Measurements from ENCODE around the gene MOGAT2. TPM values are rescaled to one million over a fixed set of nuclear protein-coding genes. Genes with fewer than 3 reads are reported as not detected.
"Not testable (repeated sequence)": the region's sequence is repeated elsewhere in the genome, so short reads cannot be mapped to it uniquely, and the experiment has no call there.

Gene MOGAT2
- total and polyA plus RNA-seq, 12 donors, result 0.13 to 0.35 (median 0.20) TPM; not detected in 8

DNA sequence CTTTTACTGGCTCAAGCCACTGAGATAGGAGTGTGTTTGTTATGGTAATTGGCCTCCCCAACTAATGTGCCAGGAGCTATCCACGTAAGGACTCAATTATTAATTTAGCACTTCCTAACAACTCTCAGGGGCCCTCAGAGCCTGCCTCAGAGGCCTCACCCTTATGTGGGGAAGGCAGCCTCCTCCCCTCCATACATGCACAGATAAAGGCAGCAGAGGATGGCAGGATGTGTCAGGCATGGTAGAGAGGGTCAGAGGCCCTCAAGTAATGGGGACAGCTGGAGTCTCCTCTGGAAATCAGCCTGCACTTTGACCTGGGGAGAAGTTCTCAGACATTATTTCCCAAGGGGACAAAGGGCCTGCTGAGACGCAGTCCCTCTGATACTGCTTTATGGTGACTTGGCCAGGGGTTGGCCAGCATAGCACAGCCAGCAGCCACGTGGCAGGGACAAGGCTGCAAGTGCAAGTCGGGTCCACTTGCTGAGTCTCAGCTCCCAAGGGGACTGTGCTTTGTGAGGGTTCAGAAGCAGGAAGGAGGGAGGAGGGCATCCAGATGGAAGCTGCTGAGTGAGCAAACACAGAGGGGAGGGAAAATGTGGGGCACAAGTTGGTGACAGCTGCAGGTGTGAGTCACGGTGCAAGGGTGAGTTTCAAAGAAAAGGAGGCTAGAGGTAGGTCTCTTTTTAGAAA lies 17.0 kb downstream of the MOGAT2 start:
- intact Hi-C loops (cut with DNase I), result no loop called here
- ATAC-seq (peak in 3 of 8 donors; percentile 14 to 29 (median 22)), DNase-seq (no peak)
- Histone ChIP-seq H3K9me3 (no peaks in the 10 kb centered on the region), H3K27me3 (peaks cover 0 to 4% (median 0%) of the 10 kb centered on the region in 7 donors), H3K4me3 (no peak overlapping the region), H3K4me1 (peaks cover 0 to 31% (median 10%) of the 10 kb centered on the region in 9 donors), H3K27ac (peak overlapping the region in 9 of 10 donors; percentile 21 to 87 (median 69)), H3K36me3 (no peaks in the 10 kb centered on the region)
- TF ChIP-seq, protein P1, sequence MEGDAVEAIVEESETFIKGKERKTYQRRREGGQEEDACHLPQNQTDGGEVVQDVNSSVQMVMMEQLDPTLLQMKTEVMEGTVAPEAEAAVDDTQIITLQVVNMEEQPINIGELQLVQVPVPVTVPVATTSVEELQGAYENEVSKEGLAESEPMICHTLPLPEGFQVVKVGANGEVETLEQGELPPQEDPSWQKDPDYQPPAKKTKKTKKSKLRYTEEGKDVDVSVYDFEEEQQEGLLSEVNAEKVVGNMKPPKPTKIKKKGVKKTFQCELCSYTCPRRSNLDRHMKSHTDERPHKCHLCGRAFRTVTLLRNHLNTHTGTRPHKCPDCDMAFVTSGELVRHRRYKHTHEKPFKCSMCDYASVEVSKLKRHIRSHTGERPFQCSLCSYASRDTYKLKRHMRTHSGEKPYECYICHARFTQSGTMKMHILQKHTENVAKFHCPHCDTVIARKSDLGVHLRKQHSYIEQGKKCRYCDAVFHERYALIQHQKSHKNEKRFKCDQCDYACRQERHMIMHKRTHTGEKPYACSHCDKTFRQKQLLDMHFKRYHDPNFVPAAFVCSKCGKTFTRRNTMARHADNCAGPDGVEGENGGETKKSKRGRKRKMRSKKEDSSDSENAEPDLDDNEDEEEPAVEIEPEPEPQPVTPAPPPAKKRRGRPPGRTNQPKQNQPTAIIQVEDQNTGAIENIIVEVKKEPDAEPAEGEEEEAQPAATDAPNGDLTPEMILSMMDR (IDR thresholded peaks at IDR 0.05), result no peak
- 36 to 42% methylated on average over 5 of the region's 5 CpGs for WGBS, 2 donors

DNA sequence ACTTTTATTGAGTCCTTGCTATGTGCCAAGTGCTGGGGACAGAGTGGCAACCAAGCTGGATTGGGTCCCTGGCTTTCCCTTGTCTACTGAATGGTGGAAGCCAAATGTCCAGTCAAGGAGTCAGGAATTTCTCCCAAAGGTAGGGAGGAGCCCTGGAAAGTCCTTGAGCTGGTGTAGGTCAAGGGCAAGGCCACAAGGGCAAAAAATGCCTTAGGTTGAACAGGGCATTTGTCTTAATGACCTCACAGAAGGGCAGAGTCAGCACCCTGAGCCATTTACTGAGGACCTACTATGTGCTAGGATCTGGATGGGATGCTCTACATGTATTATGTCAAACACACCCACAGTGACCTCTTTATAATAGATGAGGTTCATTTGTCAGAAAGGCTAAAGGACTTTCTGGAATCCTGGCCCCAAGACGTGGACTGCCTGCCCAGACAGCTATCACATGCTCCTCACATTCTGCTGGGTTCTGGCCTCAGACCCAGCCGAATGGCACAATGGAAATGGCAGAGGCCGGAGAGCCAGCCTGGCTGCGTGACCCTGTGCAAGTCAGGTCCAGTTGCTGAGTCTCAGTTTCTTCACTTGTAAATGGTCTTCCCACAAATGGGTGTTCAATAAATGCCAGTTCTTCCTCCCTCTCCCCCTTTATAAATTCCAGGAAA lies 17.7 kb downstream of the MOGAT2 start:
- TF ChIP-seq, protein P1 (IDR thresholded peaks at IDR 0.05), result no peak
- Histone ChIP-seq H3K4me1 (peaks cover 0 to 31% (median 10%) of the 10 kb centered on the region in 9 donors), H3K4me3 (no peak overlapping the region), H3K27me3 (peaks cover 0 to 4% (median 0%) of the 10 kb centered on the region in 7 donors), H3K9me3 (no peaks in the 10 kb centered on the region), H3K36me3 (no peaks in the 10 kb centered on the region), H3K27ac (peak overlapping the region in 6 of 10 donors; percentile 4 to 87 (median 53))
- ATAC-seq, result peak in 4 of 8 donors; percentile 22 to 64 (median 40)
- intact Hi-C loops (cut with DNase I), result no loop called here
- no peak for DNase-seq
- 60 to 71% methylated on average over 4 of the region's 4 CpGs for WGBS, 2 donors

DNA sequence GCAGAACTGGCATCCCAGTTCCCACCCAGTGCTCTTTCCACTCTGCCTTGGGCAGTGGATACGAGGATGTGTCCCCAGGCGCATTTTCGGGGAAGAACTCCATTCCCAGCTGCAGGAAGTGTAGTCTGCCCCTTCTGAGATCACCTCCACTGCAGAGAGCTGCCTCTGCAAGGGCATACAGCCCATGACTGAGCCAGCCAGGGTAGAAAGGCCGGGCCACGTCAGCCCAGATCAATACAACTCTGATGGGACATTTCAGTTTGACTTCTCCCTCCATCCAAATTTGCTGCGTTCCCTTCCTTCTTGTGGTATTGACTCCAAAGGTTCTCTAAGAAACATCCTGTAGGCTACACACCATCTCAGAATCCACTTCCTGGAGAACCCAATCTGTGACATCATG lies 19.7 kb downstream of the MOGAT2 start:
- WGBS, 2 donors, result 75 to 86% methylated on average over 6 of the region's 6 CpGs

DNA sequence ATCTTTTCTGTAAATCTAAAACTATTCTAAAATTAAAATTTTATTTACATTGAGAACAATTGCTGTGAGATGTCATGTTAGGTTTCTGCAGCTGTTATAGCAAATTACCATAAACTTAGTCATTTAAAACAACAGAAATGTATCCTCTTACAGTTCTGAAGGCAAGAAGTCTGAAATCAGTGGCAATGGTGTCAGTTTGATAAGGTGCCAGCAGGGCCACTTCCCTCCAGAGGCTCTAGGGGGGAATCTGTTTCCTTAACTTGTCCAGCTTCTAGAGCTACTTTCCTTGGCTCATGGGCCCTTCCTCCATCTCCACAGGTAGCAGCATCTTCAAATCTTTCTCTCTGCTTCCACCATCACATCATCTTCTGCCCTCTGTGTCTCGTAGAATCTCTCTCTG lies 23.0 kb downstream of the MOGAT2 start:
- Histone ChIP-seq H3K27me3 (peaks cover 0 to 9% (median 0%) of the 10 kb centered on the region in 7 donors), H3K4me1 (peaks cover 0 to 27% (median 19%) of the 10 kb centered on the region in 9 donors), H3K9me3 (no peaks in the 10 kb centered on the region), H3K36me3 (no peaks in the 10 kb centered on the region), H3K4me3 (no peak overlapping the region), H3K27ac (no peak overlapping the region)
- DNase-seq (no peak), ATAC-seq (no peak)
- intact Hi-C loops (cut with DNase I), result no loop called here
- 87 to 94% methylated on average over 1 of the region's 1 CpG for WGBS, 2 donors
- TF ChIP-seq, protein P1 (IDR thresholded peaks at IDR 0.05), result no peak

More for the DNA sequence above, 19.7 kb downstream of the MOGAT2 start:
- H3K27ac ChIP-seq, result no peak overlapping the region
- ATAC-seq (no peak), DNase-seq (no peak)
- H3K4me1 ChIP-seq, result peaks cover 0 to 31% (median 10%) of the 10 kb centered on the region in 9 donors
- intact Hi-C loops (cut with DNase I), result no loop called here
- no peaks in the 10 kb centered on the region for H3K9me3 ChIP-seq
- peaks cover 0 to 4% (median 0%) of the 10 kb centered on the region in 7 donors for H3K27me3 ChIP-seq
- TF ChIP-seq, protein P1 (IDR thresholded peaks at IDR 0.05), result no peak
- no peak overlapping the region for H3K4me3 ChIP-seq
- no peaks in the 10 kb centered on the region for H3K36me3 ChIP-seq

DNA sequence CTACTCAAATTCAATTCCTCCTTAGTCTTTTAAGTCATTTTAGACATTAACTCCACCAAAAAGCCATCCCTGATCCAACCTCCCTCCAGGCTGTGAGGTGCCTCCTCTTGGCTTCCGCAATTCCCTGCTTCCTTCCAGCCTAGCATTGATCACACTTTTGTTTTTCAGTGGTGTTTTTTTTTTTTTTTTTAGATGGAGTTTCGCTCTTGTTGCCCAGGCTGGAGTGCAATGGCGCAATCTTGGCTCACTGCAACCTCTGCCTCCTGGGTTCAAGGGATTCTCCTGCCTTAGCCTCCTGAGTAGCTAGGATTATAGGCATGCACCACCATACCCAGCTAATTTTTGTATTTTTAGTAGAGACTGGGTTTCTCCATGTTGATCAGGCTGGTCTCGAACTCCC lies 25.5 kb downstream of the MOGAT2 start:
- 92 to 96% methylated on average over 4 of the region's 4 CpGs for WGBS, 2 donors
- H3K27me3 ChIP-seq; ATAC-seq; DNase-seq; intact Hi-C loops (cut with DNase I); H3K36me3 ChIP-seq; H3K9me3 ChIP-seq; H3K4me3 ChIP-seq: not testable (repeated sequence)
- Histone ChIP-seq H3K27ac (peak overlapping the region in 6 of 10 donors; percentile 27 to 94 (median 78)), H3K4me1 (peaks cover 0 to 26% (median 19%) of the 10 kb centered on the region in 9 donors)

Data from heart right ventricle (tissue), 16 donors.